GM12891 (cell line): ENCODE measurements around the gene AFMID.

Experiments used
- POLR2A ChIP-seq: IDR thresholded peaks from 2 replicates; pipeline ENCODE4 v1.6.1; 2011; ENCODE audit warnings: low read depth, low read length, control low read depth
- POLR2AphosphoS5 ChIP-seq: IDR thresholded peaks from 2 replicates; pipeline ENCODE4 v1.6.1; 2011; ENCODE audit warnings: low read depth, low read length, control low read depth
- TAF1 ChIP-seq: IDR thresholded peaks from 2 replicates; pipeline ENCODE4 v1.6.1; 2011; ENCODE audit warnings: low read depth, low read length, control low read depth

DNA sequence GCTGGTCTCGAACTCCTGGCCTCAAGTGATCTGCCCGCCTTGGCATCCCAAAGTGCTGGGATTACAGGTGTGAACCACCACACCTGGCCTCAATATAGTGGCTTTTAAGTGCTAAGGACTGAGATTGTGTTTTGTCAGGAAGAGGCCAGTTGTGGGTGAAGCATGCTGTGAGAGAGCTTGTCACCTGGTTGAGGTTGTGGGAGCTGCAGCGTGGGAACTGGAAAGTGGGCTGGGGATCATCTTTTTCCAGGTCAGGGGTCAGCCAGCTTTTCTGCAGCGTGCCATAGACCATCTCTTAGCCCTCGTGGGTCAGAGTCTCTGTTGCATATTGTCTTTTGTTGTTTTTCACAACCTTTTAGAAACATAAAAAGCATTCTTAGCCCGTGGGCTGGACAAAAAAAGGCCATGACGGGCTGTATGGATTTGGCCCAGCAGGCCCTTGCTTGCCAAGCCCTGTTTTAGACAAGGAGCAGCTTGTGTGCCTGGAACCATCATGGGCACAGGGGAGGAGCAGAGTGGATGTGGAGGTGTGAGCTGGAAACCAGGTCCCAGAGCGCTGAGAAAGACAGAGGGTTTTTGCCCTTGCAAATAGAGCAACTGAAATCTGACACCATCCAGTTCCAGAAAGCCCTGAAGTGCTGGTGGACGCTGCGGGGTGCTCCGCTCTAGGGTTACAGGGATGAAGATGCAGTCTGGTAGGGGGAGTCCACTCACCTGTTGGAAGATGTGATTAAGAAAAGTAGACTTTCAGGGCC, 32.4 kb downstream of the AFMID start:
- TF ChIP-seq POLR2A = no peak
- TF ChIP-seq POLR2AphosphoS5 = no peak
- TF ChIP-seq TAF1 = no peak
